Fibroblast of lung (primary cell): ENCODE measurements around the gene CIITA.

Experiments
- EZH2 ChIP-seq: IDR thresholded peaks from 2 replicates; pipeline ENCODE4 v1.5.1; 2012; ENCODE audit warnings: low read length, control low read depth, mild to moderate bottlenecking; ENCODE audit errors: missing control alignments
- TF ChIP-seq, protein P1 (sequence below), 2 donors: IDR thresholded peaks in 1 of 2; conservative IDR thresholded peaks in 1 of 2; 1 replicate in 1 of 2; 2 replicates in 1 of 2; pipeline ENCODE4 v1.5.1; 2011 to 2012; ENCODE audit warnings: low read length in 2 of 2, control low read depth in 1 of 2, inconsistent platforms in 1 of 2, low read depth in 1 of 2, mild to moderate bottlenecking in 1 of 2

DNA sequence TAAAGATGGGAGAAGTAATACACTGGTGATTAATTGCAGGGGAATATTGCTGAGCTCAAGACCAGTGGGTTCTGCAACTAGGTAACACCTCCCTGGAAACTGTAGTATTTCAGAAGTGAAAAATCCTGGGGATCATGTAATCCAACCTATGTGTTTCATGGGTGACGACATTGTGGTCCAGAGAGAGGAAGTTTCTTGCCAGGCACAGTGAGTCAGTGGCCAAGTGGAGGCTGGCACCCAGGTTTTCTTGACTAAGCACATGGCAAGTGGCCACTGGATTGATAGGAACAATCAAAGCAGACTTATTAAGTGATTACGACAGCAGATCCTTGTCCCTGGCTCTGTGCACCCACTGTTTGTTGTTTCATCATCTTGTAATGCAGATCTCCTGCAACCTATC, 14.6 kb upstream of the CIITA start:
- TF ChIP-seq, protein P1, sequence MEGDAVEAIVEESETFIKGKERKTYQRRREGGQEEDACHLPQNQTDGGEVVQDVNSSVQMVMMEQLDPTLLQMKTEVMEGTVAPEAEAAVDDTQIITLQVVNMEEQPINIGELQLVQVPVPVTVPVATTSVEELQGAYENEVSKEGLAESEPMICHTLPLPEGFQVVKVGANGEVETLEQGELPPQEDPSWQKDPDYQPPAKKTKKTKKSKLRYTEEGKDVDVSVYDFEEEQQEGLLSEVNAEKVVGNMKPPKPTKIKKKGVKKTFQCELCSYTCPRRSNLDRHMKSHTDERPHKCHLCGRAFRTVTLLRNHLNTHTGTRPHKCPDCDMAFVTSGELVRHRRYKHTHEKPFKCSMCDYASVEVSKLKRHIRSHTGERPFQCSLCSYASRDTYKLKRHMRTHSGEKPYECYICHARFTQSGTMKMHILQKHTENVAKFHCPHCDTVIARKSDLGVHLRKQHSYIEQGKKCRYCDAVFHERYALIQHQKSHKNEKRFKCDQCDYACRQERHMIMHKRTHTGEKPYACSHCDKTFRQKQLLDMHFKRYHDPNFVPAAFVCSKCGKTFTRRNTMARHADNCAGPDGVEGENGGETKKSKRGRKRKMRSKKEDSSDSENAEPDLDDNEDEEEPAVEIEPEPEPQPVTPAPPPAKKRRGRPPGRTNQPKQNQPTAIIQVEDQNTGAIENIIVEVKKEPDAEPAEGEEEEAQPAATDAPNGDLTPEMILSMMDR (conservative IDR thresholded peaks at IDR 0.05 in 1 of 2, IDR thresholded peaks at IDR 0.05 in 1 of 2; ENCODE audit: low read depth in 1 of 2, low read length in 2 of 2), result no peak
- TF ChIP-seq EZH2, result no peak
